ENCODE data around the gene TMEM134.

The TMEM134 gene

GRCh38 chr11:67422891-67423290 lies 46.2 kb downstream of the TMEM134 start:
- no peak for DNase-seq (ENCODE audit: low read depth in 2 of 2)

- no peak for DNase-seq (ENCODE audit: low read depth in 2 of 2)
Measured at GRCh38 chr11:67421430-67422031, 47.5 kb downstream of the TMEM134 start.

- DNase-seq (ENCODE audit: low read depth in 2 of 2): peak; percentile 98 to 99
Measured at GRCh38 chr11:67420646-67421429, 48.2 kb downstream of the TMEM134 start.

GRCh38 chr11:67420147-67420645 lies 48.9 kb downstream of the TMEM134 start:
- DNase-seq (ENCODE audit: low read depth in 2 of 2): no peak

GRCh38 chr11:67419325-67420049 lies 49.6 kb downstream of the TMEM134 start:
- no peak for DNase-seq (ENCODE audit: low read depth in 2 of 2)

- DNase-seq (ENCODE audit: low read depth in 2 of 2): no peak
Measured at GRCh38 chr11:67418476-67419281, 50.4 kb downstream of the TMEM134 start.

GRCh38 chr11:67417425-67417824 lies 51.6 kb downstream of the TMEM134 start:
- DNase-seq (ENCODE audit: low read depth in 2 of 2): no peak

- no peak for DNase-seq (ENCODE audit: low read depth in 2 of 2)
Measured at GRCh38 chr11:67416416-67417335, 52.4 kb downstream of the TMEM134 start.

- DNase-seq (ENCODE audit: low read depth in 2 of 2): no peak
Measured at GRCh38 chr11:67415501-67416304, 53.3 kb downstream of the TMEM134 start, which contains the start of gene CARNS1. Gene CARNS1 (plus strand): TSS chr11:67415678. CDS start chr11:67416200, 522 bp downstream.

- DNase-seq (ENCODE audit: low read depth in 2 of 2): no peak
Measured at GRCh38 chr11:67413266-67413849, 55.7 kb downstream of the TMEM134 start.

- DNase-seq (ENCODE audit: low read depth in 2 of 2): no peak
Measured at GRCh38 chr11:67412495-67413179, 56.4 kb downstream of the TMEM134 start.

- no peak for DNase-seq (ENCODE audit: low read depth in 2 of 2)
Measured at GRCh38 chr11:67411785-67412152, 57.3 kb downstream of the TMEM134 start.

Measured in activated CD4-positive, alpha-beta T cell treated with anti-CD3 and anti-CD28 coated beads for 24 hours (primary cell).